Neuronal stem cell (in vitro differentiated cells): ENCODE measurements around the gene PGGHG.
"Not testable (repeated sequence)": the region's sequence is repeated elsewhere in the genome, so short reads cannot be mapped to it uniquely, and the experiment has no call there.

Experiments used
- DNase-seq: peaks from one replicate; pipeline ENCODE4 v3.0.0-alpha.2; 2013; ENCODE audit warnings: low spot score
- H2AFZ ChIP-seq: one replicate; pipeline ENCODE4 v1.6.1; 2013; ENCODE audit warnings: mild to moderate bottlenecking, low read length, inconsistent platforms
- H2AK5ac ChIP-seq: 2 replicates; pipeline ENCODE4 v1.6.1; 2013; ENCODE audit warnings: low read depth, mild to moderate bottlenecking, inconsistent platforms, low read length, moderate library complexity, mixed read lengths
- H2BK120ac ChIP-seq: 2 replicates; pipeline ENCODE4 v1.6.1; 2013; ENCODE audit warnings: low read depth, mild to moderate bottlenecking, inconsistent platforms, low read length, moderate library complexity, mixed read lengths
- H2BK12ac ChIP-seq: one replicate; pipeline ENCODE4 v1.6.1; 2013; ENCODE audit warnings: low read length, inconsistent platforms
- H2BK15ac ChIP-seq: 2 replicates; pipeline ENCODE4 v1.6.1; 2013; ENCODE audit warnings: mild to moderate bottlenecking, low read length, inconsistent platforms, mixed read lengths
- H2BK5ac ChIP-seq: one replicate; pipeline ENCODE4 v1.6.1; 2013; ENCODE audit warnings: inconsistent platforms, mild to moderate bottlenecking, low read length, moderate library complexity
- H3K14ac ChIP-seq: one replicate; pipeline ENCODE4 v1.6.1; 2013; ENCODE audit warnings: low read length, inconsistent platforms
- H3K18ac ChIP-seq: 2 replicates; pipeline ENCODE4 v1.6.1; 2013; ENCODE audit warnings: low read length, inconsistent platforms
- H3K23ac ChIP-seq: 2 replicates; pipeline ENCODE4 v1.6.1; 2013; ENCODE audit warnings: low read depth, mild to moderate bottlenecking, mixed read lengths, low read length, inconsistent platforms; ENCODE audit not compliant: poor library complexity
- H3K27ac ChIP-seq: replicated peaks from 3 replicates; pipeline ENCODE4 v1.5.1; 2013; ENCODE audit warnings: low read length, inconsistent platforms
- H3K27me3 ChIP-seq, 3 experiments: 2 replicates each; pipeline ENCODE4 v1.6.1; 2013; ENCODE audit warnings: low read length in 3 of 3, mild to moderate bottlenecking in 2 of 3, inconsistent platforms in 1 of 3, low read depth in 1 of 3, mixed read lengths in 1 of 3, moderate library complexity in 1 of 3; ENCODE audit not compliant: control insufficient read depth in 3 of 3, insufficient read depth in 3 of 3
- H3K36me3 ChIP-seq, 2 donors: replicated peaks in 1 of 2; 2 replicates each; pipeline ENCODE4 v1.6.1; 2013; ENCODE audit warnings: low read length in 2 of 2; ENCODE audit not compliant: control insufficient read depth in 2 of 2, insufficient read depth in 2 of 2
- H3K4ac ChIP-seq: 2 replicates; pipeline ENCODE4 v1.6.1; 2013; ENCODE audit warnings: inconsistent platforms, mild to moderate bottlenecking, low read length, moderate library complexity
- H3K4me1 ChIP-seq, 2 donors: 1 replicate in 1 of 2; 2 replicates in 1 of 2; pipeline ENCODE4 v1.6.1; 2013; ENCODE audit warnings: low read length in 2 of 2, low read depth in 1 of 2; ENCODE audit not compliant: control insufficient read depth in 2 of 2, insufficient read depth in 1 of 2
- H3K4me2 ChIP-seq: one replicate; pipeline ENCODE4 v1.6.1; 2013; ENCODE audit warnings: mild to moderate bottlenecking, low read length, inconsistent platforms; ENCODE audit not compliant: insufficient read depth, poor library complexity, severe bottlenecking
- H3K4me3 ChIP-seq, 2 donors: 2 replicates each; pipeline ENCODE4 v1.5.1; 2013; ENCODE audit warnings: low read length in 2 of 2, mild to moderate bottlenecking in 2 of 2, inconsistent platforms in 1 of 2, moderate library complexity in 1 of 2
- H3K79me1 ChIP-seq: one replicate; pipeline ENCODE4 v1.6.1; 2013; ENCODE audit warnings: low read depth, mild to moderate bottlenecking, inconsistent platforms, low read length, moderate library complexity
- H3K9ac ChIP-seq: one replicate; pipeline ENCODE4 v1.6.1; 2013; ENCODE audit warnings: mild to moderate bottlenecking, low read depth, low read length, inconsistent platforms; ENCODE audit not compliant: poor library complexity
- H3K9me3 ChIP-seq, 2 donors: replicated peaks in 1 of 2; 2 replicates each; pipeline versions ENCODE3 to v1.6.1; 2013; ENCODE audit warnings: low read length in 2 of 2, mild to moderate bottlenecking in 2 of 2, inconsistent platforms in 1 of 2, low read depth in 1 of 2, mixed read lengths in 1 of 2, moderate library complexity in 1 of 2; ENCODE audit not compliant: control insufficient read depth in 2 of 2, insufficient read depth in 1 of 2
- H4K8ac ChIP-seq: one replicate; pipeline ENCODE4 v1.6.1; 2013; ENCODE audit warnings: low read depth, mild to moderate bottlenecking, inconsistent platforms, low read length, moderate library complexity
- H4K91ac ChIP-seq: one replicate; pipeline ENCODE4 v1.6.1; 2013; ENCODE audit warnings: low read length, low read depth, mild to moderate bottlenecking, inconsistent platforms; ENCODE audit not compliant: poor library complexity
- WGBS, 2 donors: extraction: QIAGEN DNeasy Blood & Tissue Kit; methylation state at CpG; one replicate each; pipeline ENCODE4 v1.1.7; 2013; ENCODE audit warnings: missing lambda C conversion rate in 2 of 2, mixed read lengths in 1 of 2; ENCODE audit not compliant: insufficient read length in 2 of 2, insufficient replicate concordance in 1 of 2; ENCODE audit errors: extremely low coverage in 2 of 2; 5-methylcytosine and 5-hydroxymethylcytosine counted together

PGGHG gene

GRCh38 chr11:332651-333480 is 43.9 kb downstream of the PGGHG start:
- Histone ChIP-seq H3K27me3 (no peaks in the 10 kb centered on the region), H3K79me1 (no peaks in the 10 kb centered on the region), H4K8ac (no peak overlapping the region), H3K4ac (peak overlapping the region; percentile 87), H3K4me1 (peaks cover 27 to 36% of the 10 kb centered on the region in 2 donors), H3K27ac (peak overlapping the region; percentile 98), H2AFZ (no peak overlapping the region), H3K14ac (no peak overlapping the region), H3K9me3 (peaks cover 3 to 18% of the 10 kb centered on the region in 2 donors), H3K9ac (no peak overlapping the region), H3K18ac (peak overlapping the region; percentile 78), H3K4me2 (no peak overlapping the region), H2BK15ac (peak overlapping the region; percentile 89), H2BK120ac (no peak overlapping the region), H3K23ac (no peak overlapping the region), H3K36me3 (no peaks in the 10 kb centered on the region), H4K91ac (peak overlapping the region; percentile 44), H2AK5ac (peak overlapping the region; percentile 97), H2BK12ac (peak overlapping the region; percentile 79), H3K4me3 (no peak overlapping the region), H2BK5ac (peak overlapping the region; percentile 3)
- DNase-seq, result no peak
- WGBS, 2 donors, result no CpG with 5 or more reads among the region's 23 CpGs

GRCh38 chr11:333616-334263 is 44.8 kb downstream of the PGGHG start:
- peak overlapping the region; percentile 30 for H2BK5ac ChIP-seq

GRCh38 chr11:334264-334994 is 45.5 kb downstream of the PGGHG start:
- peak overlapping the region; percentile 98 for H3K27ac ChIP-seq

More at GRCh38 chr11:333616-334263, 44.8 kb downstream of the PGGHG start:
- Histone ChIP-seq H3K4me1 (peaks cover 27 to 36% of the 10 kb centered on the region in 2 donors), H3K18ac (peak overlapping the region; percentile 29), H3K9me3 (peaks cover 3 to 18% of the 10 kb centered on the region in 2 donors), H4K91ac (peak overlapping the region; percentile 44), H2AFZ (peak overlapping the region; percentile 70), H3K4me3 (peak overlapping the region in 1 of 2 donors; percentile 28), H3K27ac (peak overlapping the region; percentile 98)
- not testable (repeated sequence) for H3K4me2 ChIP-seq, H3K9ac ChIP-seq, H3K14ac ChIP-seq, H3K27me3 ChIP-seq, H2BK15ac ChIP-seq, H2BK120ac ChIP-seq, H2BK12ac ChIP-seq, H4K8ac ChIP-seq, DNase-seq, H3K36me3 ChIP-seq, H3K79me1 ChIP-seq, H3K23ac ChIP-seq, H2AK5ac ChIP-seq, H3K4ac ChIP-seq
- no CpG with 5 or more reads among the region's 17 CpGs for WGBS, 2 donors

More at GRCh38 chr11:334264-334994, 45.5 kb downstream of the PGGHG start:
- H2BK15ac ChIP-seq, result no peak overlapping the region
- no peak overlapping the region for H2AK5ac ChIP-seq
- H3K4me3 ChIP-seq, result peak overlapping the region in 1 of 2 donors; percentile 28
- H3K4ac ChIP-seq, result no peak overlapping the region
- H3K79me1 ChIP-seq, result no peaks in the 10 kb centered on the region
- no CpG with 5 or more reads among the region's 25 CpGs for WGBS, 2 donors
- no peaks in the 10 kb centered on the region for H3K27me3 ChIP-seq
- H3K9ac ChIP-seq, result no peak overlapping the region
- H2BK5ac ChIP-seq, result peak overlapping the region; percentile 30
- H2BK120ac ChIP-seq, result peak overlapping the region; percentile 76
- no peaks in the 10 kb centered on the region for H3K36me3 ChIP-seq
- DNase-seq, result no peak
- H2BK12ac ChIP-seq, result no peak overlapping the region
- peak overlapping the region; percentile 44 for H4K91ac ChIP-seq
- peaks cover 3 to 18% of the 10 kb centered on the region in 2 donors for H3K9me3 ChIP-seq
- H3K14ac ChIP-seq, result no peak overlapping the region
- peak overlapping the region; percentile 97 for H3K18ac ChIP-seq
- no peak overlapping the region for H3K23ac ChIP-seq
- H4K8ac ChIP-seq, result no peak overlapping the region
- peak overlapping the region; percentile 70 for H2AFZ ChIP-seq
- peak overlapping the region; percentile 42 for H3K4me2 ChIP-seq
- peaks cover 27 to 36% of the 10 kb centered on the region in 2 donors for H3K4me1 ChIP-seq
